Globus pallidus (tissue), 1 donor: ENCODE data around the gene SLC25A6.
"Not testable (repeated sequence)": the region's sequence is repeated elsewhere in the genome, so short reads cannot be mapped to it uniquely, and the experiment has no call there.

Experiments
- DNase-seq: peaks from one replicate; pipeline ENCODE4 v3.0.0-alpha.2; 2015; ENCODE audit warnings: low spot score

SLC25A6 gene

DNA sequence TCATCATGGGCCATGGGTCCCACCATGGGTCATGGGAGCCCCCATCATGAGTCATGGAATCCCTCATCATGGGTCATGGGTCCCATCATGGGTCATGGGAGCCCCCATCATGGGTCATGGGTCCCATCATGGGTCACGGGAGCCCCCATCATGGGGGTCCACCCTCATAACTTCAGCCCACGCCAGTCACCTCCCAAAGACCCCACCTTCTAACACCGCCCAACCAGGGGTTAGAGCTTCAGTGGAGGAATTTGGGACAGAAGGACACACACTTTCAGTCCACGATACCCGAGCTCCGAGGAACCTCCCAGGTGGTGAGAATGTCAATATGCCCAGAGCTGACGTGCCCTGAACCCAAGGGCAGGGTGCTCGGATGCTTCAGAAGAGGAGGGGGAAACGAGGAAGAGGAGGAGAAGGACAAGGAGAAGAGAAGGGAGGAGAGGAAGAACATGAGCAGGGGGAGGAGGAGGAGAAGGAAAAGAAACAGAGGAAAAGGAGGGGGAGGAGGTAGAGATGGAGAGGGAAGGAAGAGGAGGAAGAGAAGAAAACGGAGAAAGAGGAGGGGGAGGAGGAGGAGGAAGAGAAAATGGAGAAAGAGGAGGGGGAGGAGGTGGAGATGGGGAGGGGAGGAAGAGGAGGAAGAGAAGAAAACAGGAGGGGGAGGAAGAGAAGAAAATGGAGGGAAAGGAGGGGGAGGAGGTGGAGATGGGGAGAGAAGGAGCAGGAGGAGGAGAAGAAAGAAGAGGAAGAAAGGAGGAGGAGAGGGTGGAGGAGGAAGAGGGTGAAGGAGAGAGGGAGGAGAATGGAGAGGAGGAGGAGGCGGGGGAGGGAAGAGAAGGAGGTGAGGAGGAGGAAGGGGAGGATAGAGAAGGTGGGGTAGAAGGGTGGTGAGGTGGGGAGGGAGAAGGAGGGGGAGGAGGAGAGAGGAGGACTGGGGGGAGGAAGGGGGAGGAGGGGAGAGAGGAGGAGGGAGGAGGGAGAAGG lies 37.6 kb downstream of the SLC25A6 start:
- no peak for DNase-seq

DNA sequence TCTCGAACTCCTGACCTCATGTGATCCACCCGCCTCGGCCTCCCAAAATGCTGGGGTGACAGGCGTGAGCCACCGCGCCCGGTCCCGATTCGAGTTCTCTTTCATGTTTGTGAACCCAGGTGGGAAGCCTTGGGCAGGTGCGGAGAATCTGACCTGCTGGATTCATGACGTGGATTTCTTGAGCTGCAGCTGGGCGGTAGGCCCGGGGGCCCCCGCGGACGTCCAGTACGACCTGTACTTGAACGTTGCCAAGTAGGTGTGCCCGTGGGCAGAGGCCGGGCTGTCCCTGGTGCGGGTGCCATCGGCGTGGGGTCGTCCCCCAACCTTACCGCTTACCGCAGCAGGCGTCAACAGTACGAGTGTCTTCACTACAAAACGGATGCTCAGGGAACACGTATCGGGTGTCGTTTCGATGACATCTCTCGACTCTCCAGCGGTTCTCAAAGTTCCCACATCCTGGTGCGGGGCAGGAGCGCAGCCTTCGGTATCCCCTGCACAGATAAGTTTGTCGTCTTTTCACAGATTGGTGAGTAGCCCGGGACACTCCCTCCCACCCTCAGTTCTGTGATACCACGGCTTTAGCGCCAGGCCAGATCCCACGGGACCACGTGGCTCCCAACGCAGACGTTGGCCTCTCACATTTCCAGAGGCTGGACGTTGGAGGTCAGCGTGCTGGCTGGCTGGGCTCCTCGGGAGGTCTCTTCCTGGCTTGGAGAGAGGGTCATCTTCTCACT lies 39.8 kb downstream of the SLC25A6 start:
- DNase-seq = no peak

DNA sequence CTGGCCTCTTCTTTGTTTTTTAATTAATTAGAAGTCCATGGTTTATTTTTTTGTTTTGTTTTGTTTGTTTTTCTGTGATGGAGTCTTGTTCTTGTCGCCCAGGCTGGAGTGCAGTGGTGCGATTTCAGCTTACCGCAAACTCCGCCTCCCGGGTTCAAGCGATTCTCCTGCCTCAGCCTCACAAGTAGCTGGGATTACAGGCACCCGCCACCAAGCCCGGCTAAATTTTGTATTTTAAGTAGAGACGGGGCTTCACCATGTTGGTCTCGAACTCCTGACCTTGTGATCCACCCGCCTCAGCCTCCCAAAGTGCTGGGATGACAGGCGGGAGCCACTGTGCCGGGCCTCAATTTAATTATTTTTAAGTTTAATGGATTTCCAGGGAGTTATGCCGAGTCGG lies 42.3 kb downstream of the SLC25A6 start:
- DNase-seq = not testable (repeated sequence)

DNA sequence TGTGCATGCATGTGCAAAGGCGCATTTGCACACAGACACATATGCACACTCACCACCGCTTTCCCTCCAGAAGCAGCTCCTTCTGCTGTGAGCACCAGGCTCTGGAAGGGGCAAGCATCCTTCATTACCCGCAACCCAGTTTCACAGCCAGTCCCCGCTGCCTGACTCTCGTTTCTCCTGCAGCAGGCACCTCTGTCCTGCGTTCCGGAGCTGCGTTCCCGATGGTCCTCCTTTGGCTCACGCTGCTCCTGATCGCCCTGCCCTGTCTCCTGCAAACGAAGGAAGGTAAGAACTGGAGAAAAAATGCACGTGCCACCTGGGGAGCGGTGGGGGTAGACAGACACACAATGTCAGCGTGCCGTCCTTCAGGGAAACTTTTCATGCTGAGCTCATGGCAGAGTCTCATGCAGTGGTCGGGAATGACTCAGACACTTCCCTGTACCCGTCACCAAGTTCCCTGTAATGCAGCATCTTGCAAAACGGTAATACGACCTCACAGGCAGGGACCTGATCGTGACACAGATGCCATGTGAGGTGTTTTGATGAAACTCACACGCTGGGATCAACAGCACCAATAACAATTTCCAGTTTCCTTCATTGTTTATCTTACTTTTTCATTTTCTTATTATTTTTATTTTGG lies 50.2 kb downstream of the SLC25A6 start:
- no peak for DNase-seq

DNA sequence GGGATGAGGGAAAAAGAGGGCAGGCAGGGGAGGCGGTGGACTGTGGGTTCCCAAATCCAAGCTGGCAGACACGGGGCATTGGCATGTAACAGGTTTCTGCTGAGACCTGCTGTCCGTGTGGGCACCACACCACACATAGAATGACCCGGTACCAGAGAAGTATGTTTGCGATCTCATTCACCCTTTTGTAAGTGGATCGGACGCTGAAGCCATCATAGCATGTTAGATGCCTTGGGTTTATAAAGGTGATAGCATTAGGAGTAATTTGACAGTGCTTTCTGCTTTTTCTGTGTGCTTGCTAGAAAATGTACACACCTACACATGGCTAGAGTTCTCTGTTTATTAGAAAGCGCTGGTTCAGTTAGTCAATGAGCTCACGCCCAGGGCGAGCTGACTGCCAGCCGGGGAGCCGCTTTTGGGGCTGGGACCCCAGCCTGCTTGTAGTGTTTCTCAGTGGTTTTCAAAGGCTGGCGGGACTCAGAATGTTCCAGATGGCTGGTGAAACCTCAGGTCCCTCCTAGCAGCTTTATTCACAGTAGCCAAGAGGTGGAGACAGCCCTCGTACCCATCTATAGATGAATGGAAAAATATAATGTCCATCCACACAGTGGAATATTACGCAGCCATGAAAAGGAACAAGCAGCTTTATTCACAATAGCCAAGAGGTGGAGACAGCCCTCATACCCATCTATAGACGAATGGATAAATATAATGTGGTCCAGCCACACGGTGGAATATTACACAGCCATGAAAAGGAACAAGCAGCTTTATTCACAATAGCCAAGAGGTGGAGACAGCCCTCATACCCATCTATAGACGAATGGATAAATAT lies 54.7 kb downstream of the SLC25A6 start:
- no peak for DNase-seq

DNA sequence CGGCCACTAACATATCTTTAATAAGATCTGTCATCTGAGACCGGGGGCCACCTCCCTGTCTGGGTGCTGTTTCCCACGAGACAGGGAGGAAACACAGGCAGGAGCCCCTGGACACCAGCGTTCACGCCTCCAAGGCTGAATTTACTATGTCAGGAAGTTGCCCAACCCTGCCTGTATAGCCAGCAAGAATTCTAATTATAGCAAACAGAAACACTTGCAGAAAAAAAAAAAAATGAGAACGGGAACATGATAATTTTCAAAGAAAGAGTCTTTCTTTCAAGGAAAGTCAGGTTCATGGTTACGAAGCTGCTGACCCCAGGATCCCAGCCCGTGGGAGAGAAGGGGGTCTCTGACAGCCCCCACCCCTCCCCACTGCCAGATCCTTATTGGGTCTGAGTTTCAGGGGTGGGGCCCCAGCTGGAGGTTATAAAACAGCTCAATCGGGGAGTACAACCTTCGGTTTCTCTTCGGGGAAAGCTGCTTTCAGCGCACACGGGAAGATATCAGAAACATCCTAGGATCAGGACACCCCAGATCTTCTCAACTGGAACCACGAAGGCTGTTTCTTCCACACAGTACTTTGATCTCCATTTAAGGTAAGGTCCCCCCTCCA lies 55.5 kb downstream of the SLC25A6 start, which contains the start of gene IL3RA:
IL3RA (plus strand) TSS at position 455 of the 613 bp plus-strand sequence. CDS start 4,981 bp downstream, outside the sequence.
- peak; percentile 51 for DNase-seq
